HG02763 (cell line): ENCODE results near the gene CD34.
"Not testable (repeated sequence)": the region's sequence is repeated elsewhere in the genome, so short reads cannot be mapped to it uniquely, and the experiment has no call there.

Experiments used
- ATAC-seq: cut with Tn5 transposase; IDR thresholded peaks from one replicate; pipeline ENCODE4 v1.9.1; 2021; ENCODE audit warnings: mild to moderate bottlenecking, moderate library complexity; ENCODE audit not compliant: unreplicated experiment

CD34 gene

DNA sequence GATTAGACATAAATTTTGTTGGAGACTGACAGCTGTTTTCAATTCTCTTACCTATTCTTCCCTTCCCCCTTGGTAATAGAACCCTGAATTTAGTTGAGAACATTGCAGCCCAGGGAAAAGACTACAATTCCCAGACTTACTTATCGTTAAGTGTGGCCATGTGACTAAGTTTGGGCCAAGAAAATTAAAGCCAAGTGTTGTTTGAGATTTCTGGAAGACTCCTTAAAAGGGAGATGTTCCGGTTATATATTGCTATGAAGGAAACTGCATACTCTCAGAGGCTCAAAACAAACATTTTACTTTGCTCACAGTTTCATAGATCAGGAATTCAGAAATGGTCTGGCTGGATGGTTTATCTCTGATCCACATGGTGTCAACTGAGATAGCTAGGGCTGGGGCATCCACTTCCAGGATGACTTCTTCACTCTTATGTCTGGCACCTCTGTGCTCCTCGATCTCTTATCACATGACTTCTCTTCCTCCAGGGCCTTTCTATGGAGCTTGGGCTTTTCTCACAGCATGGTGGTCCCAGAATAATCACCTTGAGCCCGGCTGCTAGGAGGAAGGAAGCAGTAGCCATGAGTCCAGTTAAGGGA is 22.4 kb upstream of the CD34 start:
- ATAC-seq, result no peak

DNA sequence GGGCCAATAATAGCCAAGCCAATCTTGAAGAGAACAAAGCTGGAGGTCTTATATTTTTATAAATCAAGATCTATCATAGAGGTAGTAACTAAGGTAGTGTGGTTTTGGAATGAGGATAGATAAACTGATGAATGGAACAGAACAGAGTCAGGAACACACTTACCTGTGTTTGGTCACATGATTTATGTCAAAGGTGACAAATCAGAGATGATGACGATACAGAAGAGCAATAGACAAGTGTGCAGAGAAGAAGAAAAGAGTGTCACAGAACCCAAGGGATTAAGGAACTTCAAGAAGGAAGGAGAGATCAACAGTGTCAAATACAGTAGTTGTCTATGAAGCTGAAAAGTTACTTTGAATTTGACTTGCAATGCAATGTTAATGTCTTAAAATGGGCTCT is 16.1 kb upstream of the CD34 start:
- no peak for ATAC-seq

DNA sequence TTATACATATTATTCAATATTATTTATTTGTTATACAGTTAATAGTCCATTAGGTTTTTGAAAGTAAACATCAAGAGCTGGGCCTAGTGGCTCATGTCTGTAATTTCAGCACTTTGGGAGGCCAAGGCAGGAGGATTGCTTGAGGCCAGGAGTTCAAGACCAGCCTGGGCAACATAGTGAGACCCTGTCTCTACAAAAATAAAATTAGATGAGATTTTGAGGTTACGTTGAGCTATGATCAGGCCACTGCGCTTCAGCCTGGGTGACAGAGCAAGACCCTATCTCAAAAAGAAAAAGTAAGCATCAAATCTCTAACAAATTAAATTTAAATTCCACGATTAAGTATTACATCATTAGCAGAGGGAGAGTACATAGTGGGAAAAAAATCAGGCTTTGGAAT is 15.0 kb upstream of the CD34 start:
- not testable (repeated sequence) for ATAC-seq

DNA sequence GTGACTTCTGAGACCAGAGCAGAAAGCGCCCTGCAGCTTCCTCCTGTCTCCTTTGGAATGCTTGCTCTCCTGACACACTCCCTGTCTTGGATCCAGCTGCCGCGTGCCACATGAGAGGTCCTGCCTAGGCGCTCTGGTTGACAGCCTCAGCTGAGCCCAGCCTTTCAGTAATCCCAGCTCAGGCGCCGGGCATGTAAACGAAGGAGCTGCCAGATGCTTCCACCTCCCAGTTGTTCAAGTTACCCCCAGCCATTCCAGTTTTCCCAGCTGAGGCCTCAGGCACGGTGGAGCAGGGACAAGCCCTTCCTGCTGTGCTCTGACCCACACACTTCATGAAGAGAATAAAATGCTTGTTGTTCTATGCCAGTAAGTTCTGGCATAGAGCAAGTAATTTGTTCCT is 14.3 kb upstream of the CD34 start:
- ATAC-seq, result no peak

DNA sequence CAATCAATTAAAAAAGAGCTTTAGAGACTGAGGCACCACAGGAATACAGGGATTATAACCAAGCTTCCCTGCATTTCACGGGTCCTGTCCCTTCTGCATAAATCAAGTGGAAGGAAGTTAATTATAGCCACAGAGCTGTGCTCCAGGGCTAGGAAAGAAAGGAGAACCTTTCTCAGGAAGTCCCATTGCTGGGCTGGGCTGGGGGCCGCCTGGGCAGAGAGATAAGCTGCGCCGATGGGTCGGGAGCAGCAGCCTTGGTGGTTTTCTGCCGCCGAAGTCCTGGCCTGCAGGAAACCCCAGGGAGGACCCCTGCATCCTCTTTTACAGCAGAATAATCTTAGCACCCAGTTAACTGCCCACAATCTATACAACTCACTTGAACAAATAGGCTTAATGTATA is 12.6 kb upstream of the CD34 start:
- ATAC-seq, result no peak

DNA sequence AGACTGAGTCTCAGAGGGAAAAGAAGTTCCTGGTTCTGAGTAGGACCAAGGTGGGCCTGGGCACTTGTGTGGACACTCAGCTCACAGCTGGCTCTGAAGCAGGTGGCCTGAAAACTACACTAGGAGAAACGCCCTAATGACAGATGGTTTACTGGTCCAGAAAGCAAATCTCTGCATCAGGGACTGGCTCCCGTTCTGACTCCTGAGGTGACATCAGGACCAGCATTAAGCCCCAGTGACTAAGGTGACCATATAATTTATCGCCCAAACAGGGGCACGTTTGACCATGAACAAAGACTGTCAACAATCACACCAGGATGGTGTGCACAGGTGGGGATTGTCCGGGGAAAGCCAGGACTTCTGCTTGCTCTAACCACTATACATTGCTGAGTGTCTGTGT is 12.2 kb upstream of the CD34 start:
- ATAC-seq, result no peak

DNA sequence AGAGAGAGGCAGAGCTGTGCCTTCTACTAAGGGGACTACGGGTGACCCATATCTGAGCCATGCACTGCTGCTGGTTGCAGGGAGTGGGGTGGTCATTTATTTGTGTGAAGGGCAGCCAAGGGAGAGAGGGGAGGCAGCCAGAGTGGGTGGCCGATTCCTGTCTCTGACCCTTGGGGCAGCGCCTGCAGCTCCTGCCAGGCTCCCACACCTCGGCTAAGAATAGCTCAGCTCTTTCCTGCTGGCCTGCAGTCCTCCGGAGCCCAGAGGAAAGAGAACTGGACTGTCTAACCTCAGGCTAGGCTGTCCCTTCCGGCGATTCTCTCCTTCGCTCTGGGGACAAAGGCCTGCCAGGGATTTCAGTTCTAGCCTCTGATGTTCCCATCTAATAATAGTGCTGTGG is 11.6 kb upstream of the CD34 start:
- no peak for ATAC-seq

DNA sequence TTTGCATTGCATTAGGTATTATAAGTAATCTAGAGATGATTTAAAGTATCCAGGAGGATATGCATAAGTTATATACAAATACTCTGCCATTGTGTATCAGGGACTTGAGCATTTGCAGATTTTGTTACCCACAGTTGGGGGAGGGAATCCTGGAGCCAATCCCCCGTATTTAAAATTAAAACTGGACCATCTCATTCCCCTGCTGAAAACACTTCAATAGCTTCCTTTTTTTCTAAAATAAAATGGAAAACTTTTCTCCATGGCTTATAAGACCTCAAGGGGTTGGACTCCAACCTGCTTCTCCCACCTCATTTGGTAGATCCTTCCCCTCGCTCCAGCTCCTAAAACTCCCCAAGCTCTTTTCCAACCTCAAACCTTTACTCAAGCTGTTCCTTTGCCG is 10.4 kb upstream of the CD34 start:
- no peak for ATAC-seq

DNA sequence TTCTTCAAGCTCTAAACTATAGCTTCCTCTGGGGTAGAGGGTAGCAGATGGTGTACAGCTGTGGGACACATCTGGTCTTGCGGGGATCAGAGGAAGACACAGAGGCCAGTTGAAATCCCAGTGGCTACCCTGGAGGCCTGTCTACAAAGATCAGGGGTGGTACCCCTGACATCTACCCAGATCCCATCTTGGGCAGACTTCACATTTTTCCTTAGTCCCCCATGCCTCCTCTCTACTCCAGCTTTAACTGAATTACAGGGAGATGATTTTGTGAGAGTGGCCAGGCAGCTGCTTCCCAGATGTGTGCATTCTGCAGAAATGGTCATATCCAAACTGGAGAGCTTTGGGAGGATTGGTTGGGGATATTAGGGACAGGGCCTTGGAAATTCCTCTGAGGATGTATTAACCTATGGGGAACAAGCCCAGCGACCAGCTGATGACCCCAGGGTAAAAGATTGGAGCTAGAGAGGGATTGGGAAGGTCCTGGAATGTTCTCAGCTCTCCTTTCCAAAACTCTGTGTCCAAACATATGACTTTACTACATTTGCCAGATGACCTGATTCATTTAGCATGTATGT is 9.6 kb upstream of the CD34 start:
- ATAC-seq, result no peak

DNA sequence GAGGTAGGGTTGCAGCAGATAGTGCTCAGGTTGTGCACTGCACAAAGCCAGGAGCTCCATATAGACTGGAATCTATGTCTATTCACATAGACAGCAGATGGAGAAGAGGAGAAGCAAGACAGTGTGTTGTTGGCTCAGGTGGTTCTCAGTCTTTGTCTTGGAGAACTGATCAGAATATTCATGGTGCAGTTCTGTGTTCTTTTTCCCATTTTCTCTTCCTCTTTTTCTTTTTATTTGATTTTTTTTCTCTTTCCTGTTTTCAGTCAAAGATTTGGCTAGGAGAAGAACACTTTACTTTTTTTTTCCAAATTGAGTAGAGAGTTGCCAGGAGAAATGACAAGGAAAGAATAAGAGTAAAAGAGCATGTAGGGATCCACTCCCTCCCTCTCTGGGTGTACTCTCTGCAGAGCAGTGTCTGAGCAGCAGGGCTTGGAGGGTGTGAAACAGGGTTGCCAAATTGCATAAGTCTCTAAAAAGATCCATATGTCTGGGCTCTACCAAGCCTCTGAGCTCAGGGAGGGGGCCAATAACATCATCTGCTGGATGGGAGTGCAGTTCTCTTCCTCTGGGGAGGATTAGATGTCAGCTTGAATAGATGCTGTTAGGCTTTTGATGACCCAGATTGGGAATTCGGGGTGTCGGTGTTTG is 8.7 kb upstream of the CD34 start:
- no peak for ATAC-seq

DNA sequence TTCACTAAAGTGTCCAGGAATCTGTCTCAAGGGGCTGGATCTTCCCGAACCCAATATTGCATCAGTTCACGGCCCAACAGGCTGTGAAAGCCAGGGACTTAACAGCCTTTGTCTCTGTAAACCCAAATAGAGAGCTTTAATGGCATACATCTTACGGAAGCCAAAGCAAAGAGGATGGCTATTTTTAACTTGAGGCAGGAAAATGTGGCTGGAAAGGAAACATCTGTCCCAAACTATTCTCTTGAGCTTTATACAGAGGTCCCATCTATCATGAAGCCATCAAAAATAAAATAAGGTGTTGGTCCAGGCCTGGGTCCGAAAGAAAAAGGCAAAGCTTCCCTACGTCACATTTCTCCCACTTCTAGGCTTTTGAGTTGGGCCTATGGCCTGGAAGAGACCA is 7.7 kb upstream of the CD34 start:
- ATAC-seq, result no peak

DNA sequence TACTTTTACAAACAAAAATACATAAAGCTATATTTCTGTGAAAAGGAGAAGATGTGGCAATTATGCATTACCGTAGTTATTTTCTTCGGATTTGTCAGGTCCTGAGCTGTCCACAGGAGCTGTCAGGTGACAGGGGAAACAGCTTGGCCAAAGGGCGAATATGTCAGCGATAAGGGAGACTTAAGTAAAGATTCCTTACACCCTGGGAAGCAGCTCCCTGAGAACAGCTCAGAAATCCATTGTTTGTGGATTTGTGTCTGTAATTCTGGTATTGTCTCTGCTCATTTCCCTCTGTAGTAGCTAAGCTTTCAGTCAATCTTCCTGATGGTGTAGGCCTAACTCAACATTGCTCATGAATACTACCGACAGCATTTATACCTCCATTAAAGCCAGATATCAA is 7.1 kb upstream of the CD34 start:
- no peak for ATAC-seq

DNA sequence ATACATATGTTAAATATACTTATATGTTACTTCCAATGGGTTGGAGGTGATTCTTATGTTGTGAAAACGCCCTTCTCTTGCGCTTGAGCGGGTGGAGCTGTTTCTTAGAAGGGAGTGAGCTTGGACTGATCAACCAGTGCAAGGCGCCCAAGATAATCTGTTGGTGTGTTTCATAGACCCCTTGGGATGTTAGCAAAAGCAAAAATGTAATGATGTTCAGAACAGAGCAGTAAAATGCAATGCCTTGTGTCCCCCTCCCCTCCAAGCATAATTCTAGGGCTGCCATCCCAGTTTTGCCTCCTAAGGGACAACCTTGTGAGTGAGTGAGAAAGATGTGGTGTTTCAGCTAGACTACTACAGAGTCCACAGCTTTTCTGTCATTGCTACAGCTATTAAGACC is 6.2 kb upstream of the CD34 start:
- ATAC-seq, result no peak

DNA sequence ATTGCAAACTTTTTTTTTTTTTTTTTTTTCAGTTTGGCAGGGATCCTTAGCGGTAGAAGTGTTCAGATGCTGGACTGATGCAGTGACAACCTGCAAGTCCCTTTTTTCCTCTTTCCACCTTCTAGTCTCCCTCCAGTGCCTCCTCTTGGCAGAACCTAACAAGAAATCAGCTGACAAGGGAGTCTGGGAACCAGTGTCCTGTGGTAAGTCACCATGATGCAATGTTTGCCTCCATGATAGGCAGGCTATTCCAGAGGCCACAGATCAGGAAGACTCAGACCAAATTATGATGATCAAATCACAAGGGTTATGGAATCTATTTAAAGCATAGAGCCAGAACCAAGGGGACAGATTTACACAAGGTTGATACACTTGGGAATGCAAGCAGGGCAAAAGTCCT is 3.0 kb upstream of the CD34 start:
- ATAC-seq, result no peak

DNA sequence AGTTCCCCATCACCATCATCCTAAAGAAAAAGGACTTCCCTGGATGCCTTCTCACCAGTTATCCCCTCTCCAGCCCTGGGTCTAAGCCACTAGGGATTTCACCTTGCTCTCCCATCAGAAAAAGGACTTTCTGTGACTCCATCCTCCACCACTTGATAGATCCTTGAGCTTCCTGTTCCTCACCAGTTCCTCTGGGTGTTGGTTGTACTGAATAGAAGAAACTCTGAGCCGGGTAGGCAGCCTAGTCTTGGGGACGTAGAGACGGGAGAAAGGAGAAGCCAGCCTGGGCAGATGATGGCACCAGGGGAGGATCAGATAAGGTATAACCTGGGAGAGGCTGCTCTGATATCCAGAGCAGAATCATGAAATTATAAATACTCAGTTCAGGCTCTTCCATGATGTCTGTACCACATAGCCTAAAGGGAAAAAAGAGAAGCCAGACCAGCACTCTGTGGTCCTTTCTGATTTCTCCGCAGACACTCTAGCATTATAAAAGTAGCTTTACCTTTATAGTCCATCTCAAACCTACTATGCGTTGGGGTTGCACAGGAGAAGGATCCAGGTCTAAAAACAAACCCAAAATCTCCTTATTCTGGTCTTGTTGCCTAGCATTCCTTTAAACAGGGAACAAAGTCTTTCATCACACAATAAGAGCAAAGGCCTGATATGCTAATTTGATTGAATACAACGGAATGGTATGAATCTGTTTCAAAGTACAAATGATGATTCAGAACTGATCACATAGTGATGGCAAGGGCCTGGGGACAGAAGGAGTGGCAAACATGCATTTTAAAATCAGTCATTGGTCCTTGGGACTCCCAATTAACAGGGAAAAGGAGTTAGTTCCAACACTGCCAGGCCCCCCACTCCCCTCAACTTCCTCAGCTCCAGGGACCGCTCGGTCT is 1.2 kb upstream of the CD34 start:
- ATAC-seq, result no peak

DNA sequence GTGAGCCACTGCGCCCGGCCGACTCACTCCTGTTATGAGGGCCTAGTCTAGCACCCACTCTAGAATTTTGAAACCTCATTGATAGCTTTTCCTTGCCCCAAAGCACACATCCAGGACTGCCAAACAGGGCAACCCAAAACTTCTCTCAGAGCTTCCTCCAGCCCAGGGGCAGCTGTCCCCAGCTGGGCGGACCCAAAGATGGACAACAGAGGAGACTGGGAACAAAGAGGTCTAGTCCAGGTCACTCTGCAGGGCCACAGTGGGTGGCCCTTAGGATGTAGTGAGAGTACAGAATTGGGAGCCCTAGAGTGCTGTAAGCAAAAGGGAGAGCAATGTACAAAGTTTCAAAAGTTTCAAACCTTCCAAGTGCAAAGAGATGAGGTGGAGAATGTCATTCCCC is 1.2 kb downstream of the CD34 start:
- ATAC-seq, result no peak

DNA sequence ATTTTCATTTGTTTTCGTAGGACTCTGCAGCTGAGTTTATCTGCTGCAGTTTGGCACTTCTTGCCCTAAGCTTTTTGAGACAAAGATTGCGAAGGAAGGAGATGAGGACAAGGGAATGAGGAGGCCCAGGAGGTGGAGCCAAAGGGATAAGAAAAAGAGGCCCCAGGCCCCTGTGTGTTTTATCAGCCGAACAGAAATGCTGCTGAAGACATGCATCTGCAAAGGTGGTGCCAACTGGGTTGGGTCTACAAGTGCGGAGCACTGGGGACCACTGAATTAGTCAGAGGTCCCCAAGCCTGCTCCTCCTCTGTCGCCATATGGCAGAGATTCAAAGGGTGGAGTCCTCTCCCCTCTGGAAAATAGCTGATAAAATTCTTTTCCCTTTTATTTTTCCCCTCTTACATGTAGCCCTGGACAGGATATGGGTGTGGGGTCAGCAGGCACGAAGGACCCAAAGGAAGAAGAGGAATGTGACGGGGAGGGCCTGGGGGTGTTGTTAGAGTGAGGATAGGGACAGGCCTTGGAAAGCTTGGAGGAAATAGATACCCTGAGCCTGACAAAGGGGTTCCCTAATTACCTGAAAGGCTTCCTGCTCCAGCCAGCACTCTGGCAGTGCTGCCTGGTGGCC is 2.7 kb downstream of the CD34 start:
- no peak for ATAC-seq

DNA sequence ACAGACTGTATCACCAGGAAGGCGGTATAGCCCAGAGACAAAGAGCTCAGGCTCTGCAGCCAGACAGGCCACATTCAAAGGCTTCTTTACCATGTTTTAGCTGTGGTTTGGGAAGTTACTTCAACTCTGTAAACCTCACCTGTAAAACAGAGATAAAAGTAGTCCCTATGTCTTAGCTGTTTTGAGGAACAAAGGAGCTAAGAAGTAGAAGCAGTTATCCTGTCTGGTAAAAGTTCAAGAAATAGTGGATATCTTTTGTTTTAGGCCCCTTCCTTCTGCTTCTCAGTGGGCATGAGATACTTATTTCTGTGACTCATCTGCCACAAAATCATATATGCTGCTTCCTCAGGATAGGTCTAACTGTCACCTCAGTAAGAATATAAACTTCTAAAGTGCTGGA is 6.5 kb downstream of the CD34 start:
- ATAC-seq, result no peak

DNA sequence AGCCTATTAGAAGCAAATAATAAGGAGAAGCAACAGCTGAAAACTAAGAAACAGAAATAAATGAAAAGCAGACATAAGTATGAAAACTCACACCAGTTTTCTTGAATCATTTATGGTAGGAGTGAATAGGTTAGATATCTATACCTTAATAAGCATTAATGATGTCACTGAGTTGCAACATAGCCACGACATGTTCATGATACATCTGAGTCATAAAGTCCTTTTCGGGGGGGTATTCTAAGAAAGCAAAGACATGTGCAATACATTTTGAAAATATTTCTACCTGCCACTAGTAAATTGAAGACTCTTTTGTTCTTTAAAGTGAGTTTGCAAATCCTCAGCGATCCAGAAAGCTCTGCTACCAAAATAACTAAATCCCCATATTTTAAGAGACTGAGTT is 7.2 kb downstream of the CD34 start:
- ATAC-seq, result no peak

DNA sequence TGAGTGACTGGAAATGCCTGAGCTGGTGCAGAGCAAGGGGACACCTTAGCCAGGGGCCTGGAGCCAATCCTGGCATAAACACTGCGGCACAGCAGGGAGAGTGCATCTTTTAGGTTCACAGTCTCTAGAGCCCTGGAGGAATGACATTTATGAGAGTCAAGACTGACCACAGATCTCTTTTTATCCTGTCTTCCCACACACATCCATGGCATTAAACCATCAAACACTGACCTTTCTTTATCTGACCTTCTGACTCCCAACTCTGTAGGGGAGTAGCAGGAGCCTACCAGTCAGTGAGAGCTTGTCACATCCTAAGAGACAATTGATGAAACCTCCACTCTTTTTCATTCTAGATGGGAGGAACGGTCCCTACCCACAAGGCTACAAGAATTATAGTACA is 7.9 kb downstream of the CD34 start:
- no peak for ATAC-seq

DNA sequence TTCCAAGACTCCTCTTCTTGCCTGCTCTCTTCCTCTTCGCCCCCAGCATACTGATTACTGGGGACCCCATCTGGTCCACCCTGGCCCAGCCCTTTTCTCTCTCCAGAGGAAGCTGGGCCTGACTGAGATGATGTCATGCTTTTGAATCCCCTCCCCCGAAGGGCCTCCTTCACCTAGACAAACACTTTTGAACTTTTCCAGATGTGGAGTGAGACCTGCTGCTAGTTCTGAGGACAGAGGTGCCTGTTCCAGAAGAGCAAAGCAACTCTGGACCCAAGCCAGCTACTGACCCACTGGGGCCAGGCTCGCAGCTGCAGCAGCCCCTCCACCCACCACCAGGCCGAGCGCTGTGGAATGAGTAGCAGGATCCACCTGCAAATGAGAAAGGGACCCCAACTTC is 8.4 kb downstream of the CD34 start:
- no peak for ATAC-seq
